B cell (primary cell): ENCODE results near the gene RERE. TPM values are rescaled to one million over a fixed set of nuclear protein-coding genes. Genes with fewer than 3 reads are reported as not detected.

Source experiments
- ATAC-seq: fragments of 200-7000 bp; cut with Tn5 transposase; one replicate; pipeline ENCODE4 v1.10.0; 2021; ENCODE audit warnings: low read depth, mild to moderate bottlenecking, moderate number of reproducible peaks, moderate library complexity
- CTCF ChIA-PET: fragments of 350-600 bp; sonication (Branson Sonifier 250); formaldehyde crosslinking; loops from one replicate; lab custom pipeline; 2021; ENCODE audit warnings: antibody characterized with exemption, inconsistent platforms; lab: Charles Lee
- POLR2A ChIA-PET: fragments of 350-600 bp; sonication (Branson Sonifier 250); formaldehyde crosslinking; loops from one replicate; lab custom pipeline; 2021; ENCODE audit warnings: antibody characterized with exemption; lab: Charles Lee
- DNase-seq: peaks from one replicate; pipeline ENCODE4 v3.0.0; 2013
- H2AFZ ChIP-seq: 2 replicates; pipeline ENCODE4 v1.6.1; 2012; ENCODE audit warnings: mild to moderate bottlenecking, low read depth, low read length; ENCODE audit not compliant: insufficient read depth, poor library complexity, severe bottlenecking
- H3K27ac ChIP-seq, 2 donors: 1 replicate in 1 of 2; 2 replicates in 1 of 2; pipeline ENCODE4 v1.5.1; 2012 to 2013; ENCODE audit warnings: low read length in 2 of 2, mild to moderate bottlenecking in 2 of 2, moderate library complexity in 1 of 2
- H3K27me3 ChIP-seq, 4 experiments: fragments of 200-600 bp in 1 of 4; sonication (generic) in 1 of 4; replicated peaks in 1 of 4; 1 replicate in 2 of 4; 2 replicates in 2 of 4; pipeline versions ENCODE4 v1.6.1 to v1.7.0; 2013 to 2016; ENCODE audit warnings: low read length in 3 of 4, mild to moderate bottlenecking in 2 of 4, mixed read lengths in 1 of 4, moderate library complexity in 1 of 4; ENCODE audit not compliant: insufficient read depth in 4 of 4, control insufficient read depth in 3 of 4; ENCODE audit errors: control extremely low read depth in 1 of 4
- H3K36me3 ChIP-seq, 2 experiments: replicated peaks in 1 of 2; 1 replicate in 1 of 2; 2 replicates in 1 of 2; pipeline versions ENCODE4 v1.6.1 to v1.7.1; 2013; ENCODE audit warnings: low read length in 1 of 2; ENCODE audit not compliant: insufficient read depth in 2 of 2, control insufficient read depth in 1 of 2; ENCODE audit errors: control extremely low read depth in 1 of 2, extremely low read depth in 1 of 2
- H3K4me1 ChIP-seq, 2 donors: fragments of 200-600 bp in 1 of 2; sonication (generic) in 1 of 2; 1 replicate in 1 of 2; 2 replicates in 1 of 2; pipeline versions ENCODE4 v1.5.1 to v1.6.1; 2013 to 2017; ENCODE audit warnings: low read length in 2 of 2; ENCODE audit not compliant: control insufficient read depth in 2 of 2, insufficient read depth in 2 of 2
- H3K4me2 ChIP-seq: replicated peaks from 2 replicates; pipeline ENCODE3; 2012; ENCODE audit warnings: mild to moderate bottlenecking, low read depth, low read length; ENCODE audit not compliant: poor library complexity, severe bottlenecking
- H3K4me3 ChIP-seq, 5 experiments: fragments of 200-600 bp in 1 of 5; sonication (generic) in 1 of 5; 1 replicate in 3 of 5; 2 replicates in 2 of 5; pipeline versions ENCODE4 v1.5.1 to v1.7.0; 2011 to 2016; ENCODE audit warnings: low read length in 4 of 5, mild to moderate bottlenecking in 4 of 5, low read depth in 2 of 5, control low read depth in 1 of 5, moderate library complexity in 1 of 5; ENCODE audit not compliant: insufficient read depth in 1 of 5; ENCODE audit errors: control extremely low read depth in 1 of 5, extremely low read depth in 1 of 5
- H3K79me2 ChIP-seq: fragments of 200-600 bp; sonication (generic); one replicate; pipeline ENCODE4 v1.6.0; 2016; ENCODE audit warnings: low read length; ENCODE audit not compliant: control insufficient read depth, insufficient read depth
- H3K9ac ChIP-seq: fragments of 200-600 bp; sonication (generic); 2 replicates; pipeline ENCODE4 v1.6.1; 2017; ENCODE audit warnings: mild to moderate bottlenecking, low read length, moderate library complexity
- H3K9me3 ChIP-seq, 3 donors: one replicate each; pipeline versions ENCODE4 v1.6.1 to v1.7.1; 2013; ENCODE audit warnings: low read length in 2 of 3; ENCODE audit not compliant: control insufficient read depth in 2 of 3, insufficient read depth in 1 of 3; ENCODE audit errors: control extremely low read depth in 1 of 3
- H4K20me1 ChIP-seq: 2 replicates; pipeline ENCODE4 v1.6.0; 2012; ENCODE audit warnings: mild to moderate bottlenecking, low read length; ENCODE audit not compliant: insufficient read depth, control insufficient read depth, poor library complexity, severe bottlenecking
- H3K27ac Mint-ChIP-seq: one replicate; pipeline ENCODE4 v1.8.0; 2021; ENCODE audit warnings: mixed read lengths
- H3K27me3 Mint-ChIP-seq: one replicate; pipeline ENCODE4 v1.8.0; 2021; ENCODE audit warnings: mixed read lengths
- H3K4me1 Mint-ChIP-seq: one replicate; pipeline ENCODE4 v1.8.0; 2021; ENCODE audit warnings: mixed read lengths
- H3K4me3 Mint-ChIP-seq: one replicate; pipeline ENCODE4 v1.8.0; 2021; ENCODE audit warnings: mixed read lengths
- H3K9me3 Mint-ChIP-seq: one replicate; pipeline ENCODE4 v1.8.0; 2022; ENCODE audit warnings: mixed read lengths; ENCODE audit not compliant: insufficient read depth
- CTCF ChIP-seq: fragments of 200-600 bp; IDR thresholded peaks from one replicate; pipeline ENCODE4 v1.8.0; 2022; ENCODE audit warnings: antibody characterized with exemption, mild to moderate bottlenecking
- EZH2 ChIP-seq: IDR thresholded peaks from 2 replicates; pipeline ENCODE4 v1.6.1; 2012; ENCODE audit warnings: borderline replicate concordance, low read depth, mild to moderate bottlenecking, moderate library complexity, low read length; ENCODE audit not compliant: insufficient read depth, poor library complexity, severe bottlenecking
- WGBS: methylation state at CpG from one replicate; pipeline ENCODE4 v1.1.5; 2013; ENCODE audit warnings: missing lambda C conversion rate; ENCODE audit not compliant: insufficient coverage; 5-methylcytosine and 5-hydroxymethylcytosine counted together
- intact Hi-C: fragments of 100-400 bp; cut with micrococcal nuclease; formaldehyde crosslinking; loops from one replicate; pipeline ENCODE4 v1.10.0; 2022
- polyA plus RNA-seq: library from polyadenylated mRNA; depleted of rRNA; stranded (reverse); fragments of >200 nt; gene quantifications from 2 replicates; pipeline ENCODE4 v1.2.3, GENCODE V29; 2012
- total RNA-seq, 2 donors: library from RNA; stranded (reverse); fragments of 120-200 nt in 1 of 2; gene quantifications; 1 replicate in 1 of 2; 2 replicates in 1 of 2; pipeline versions ENCODE4 v1.2.3 to v1.2.4, GENCODE V29; 2013 to 2022

RERE gene
- total and polyA plus RNA-seq, 2 donors (not counting 1 experiment from before 2014, with no cell fraction given), result 27.3 to 132 TPM

DNA sequence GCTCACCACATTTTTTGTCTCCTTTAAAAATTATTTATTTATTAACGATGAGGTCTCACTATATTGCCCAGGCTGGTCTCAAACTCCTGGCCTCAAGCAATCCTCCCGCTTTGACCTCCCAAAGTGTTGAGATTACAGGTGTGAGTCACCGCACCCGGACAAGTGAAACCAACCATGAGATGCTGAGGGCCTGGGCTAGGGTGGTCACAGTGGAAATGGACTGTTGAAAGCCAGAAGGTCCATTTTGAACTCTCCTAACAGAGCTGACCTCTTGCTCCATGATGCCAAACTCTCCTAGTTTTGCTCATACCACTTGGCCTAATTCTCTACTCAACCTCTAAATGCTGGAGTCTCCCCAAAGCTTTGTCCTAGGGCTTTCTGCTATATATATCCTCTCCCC, 390.4 kb downstream of the RERE start:
- H3K27me3 Mint-ChIP-seq, result no peaks in the 10 kb centered on the region
- POLR2A ChIA-PET, result interaction anchor here (0.6 to 0.8 kb wide), 4 partner anchors 32 to 708 kb away, joined by 3 to 9 read pairs (median 4); no protein-coding TSS in a partner anchor
- H3K4me1 ChIP-seq, result peaks cover 75 to 84% of the 10 kb centered on the region in 2 donors
- no peaks in the 10 kb centered on the region for H3K9me3 Mint-ChIP-seq
- H3K27me3 ChIP-seq, result no peaks in the 10 kb centered on the region
- H3K79me2 ChIP-seq, result peaks cover 54% of the 10 kb centered on the region
- intact Hi-C loops, result loop anchor here (1.0 to 2.0 kb wide), 4 partner anchors 12 to 390 kb away; partner anchors contain the start of gene RERE
- CTCF ChIA-PET, result interaction anchor here (0.7 to 3.1 kb wide), 9 partner anchors 9 to 277 kb away, joined by 3 to 24 read pairs (median 4); no protein-coding TSS in a partner anchor
- H3K4me1 Mint-ChIP-seq, result peaks cover 73% of the 10 kb centered on the region
- DNase-seq (no peak), ATAC-seq (no peak)
- H3K9ac ChIP-seq, result peak overlapping the region; percentile 46
- peak overlapping the region; percentile 71 to 78 for H3K27ac ChIP-seq
- 50% methylated on average over 2 of the region's 4 CpGs for WGBS
- H3K36me3 ChIP-seq, result no peaks in the 10 kb centered on the region
- no peaks in the 10 kb centered on the region for H3K9me3 ChIP-seq
- H4K20me1 ChIP-seq, result no peaks in the 10 kb centered on the region
- TF ChIP-seq EZH2 (no peak), CTCF (no peak)
- peak overlapping the region; percentile 93 for H3K27ac Mint-ChIP-seq
- peak overlapping the region; percentile 61 for H3K4me2 ChIP-seq
- peak overlapping the region; percentile 79 for H3K4me3 Mint-ChIP-seq
- H3K4me3 ChIP-seq, result peak overlapping the region in 2 of 5 experiments; percentile 4 to 34
- H2AFZ ChIP-seq, result no peak overlapping the region

DNA sequence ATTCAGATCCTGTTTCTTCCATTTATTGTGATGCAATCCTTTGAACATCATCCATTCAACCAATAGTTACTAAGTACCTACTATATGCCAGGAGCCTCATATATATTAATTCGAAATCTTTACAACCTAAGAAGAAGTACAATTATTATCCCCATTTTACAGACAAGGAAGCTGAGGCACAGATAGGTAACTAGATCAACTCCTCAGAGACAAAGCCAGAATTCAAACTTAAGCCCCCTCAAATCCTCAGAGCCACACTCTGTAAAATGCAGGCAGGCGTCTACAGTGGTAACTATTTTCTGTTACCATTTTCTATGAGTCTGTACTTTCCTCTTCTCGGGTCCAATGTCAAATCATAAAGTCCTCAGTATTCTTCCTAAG, 391.7 kb downstream of the RERE start:
- 93% methylated on average over 3 of the region's 3 CpGs for WGBS
- no peak overlapping the region for H3K9ac ChIP-seq
- H3K27me3 ChIP-seq, result no peaks in the 10 kb centered on the region
- H4K20me1 ChIP-seq, result no peaks in the 10 kb centered on the region
- no peaks in the 10 kb centered on the region for H3K9me3 Mint-ChIP-seq
- ChIA-PET POLR2A (interaction anchor here (0.7 to 1.1 kb wide), 2 partner anchors 33 to 110 kb away, joined by 3 to 6 read pairs; no protein-coding TSS in a partner anchor), CTCF (no interaction called here)
- H3K79me2 ChIP-seq, result peaks cover 57% of the 10 kb centered on the region
- peak overlapping the region; percentile 84 for H3K4me2 ChIP-seq
- ATAC-seq, result no peak
- H3K4me1 ChIP-seq, result peaks cover 79 to 82% of the 10 kb centered on the region in 2 donors
- no peaks in the 10 kb centered on the region for H3K27me3 Mint-ChIP-seq
- peak overlapping the region; percentile 90 for H3K4me3 Mint-ChIP-seq
- intact Hi-C loops, result loop anchor here (2.0 kb wide), 1 partner anchor 71 kb away; no protein-coding TSS in a partner anchor
- no peak for DNase-seq
- no peak overlapping the region for H3K4me3 ChIP-seq
- TF ChIP-seq EZH2, result no peak
- no peak for TF ChIP-seq CTCF
- peaks cover 0 to 9% of the 10 kb centered on the region in 2 experiments for H3K36me3 ChIP-seq
- H3K9me3 ChIP-seq, result no peaks in the 10 kb centered on the region
- H2AFZ ChIP-seq, result no peak overlapping the region
- H3K27ac ChIP-seq, result peak overlapping the region in 1 of 2 donors; percentile 78
- H3K27ac Mint-ChIP-seq, result peak overlapping the region; percentile 91
- peaks cover 61% of the 10 kb centered on the region for H3K4me1 Mint-ChIP-seq
